Glutamatergic neuron (in vitro differentiated cells): ENCODE results near the gene EDEM3. TPM values are rescaled to one million over a fixed set of nuclear protein-coding genes. Genes with fewer than 3 reads are reported as not detected.

Experiments used
- DNase-seq: peaks from one replicate; pipeline ENCODE4 v3.0.0; 2022
- H3K27ac Mint-ChIP-seq: one replicate; pipeline ENCODE4 v1.8.0; 2020; ENCODE audit warnings: mild to moderate bottlenecking, mixed read lengths, inconsistent platforms; ENCODE audit not compliant: unreplicated experiment
- H3K27me3 Mint-ChIP-seq: one replicate; pipeline ENCODE4 v1.8.0; 2020; ENCODE audit warnings: mild to moderate bottlenecking, moderate library complexity, mixed read lengths, inconsistent platforms; ENCODE audit not compliant: unreplicated experiment
- H3K36me3 Mint-ChIP-seq: one replicate; pipeline ENCODE4 v1.8.0; 2020; ENCODE audit warnings: mild to moderate bottlenecking, mixed read lengths, inconsistent platforms; ENCODE audit not compliant: unreplicated experiment
- H3K4me1 Mint-ChIP-seq: one replicate; pipeline ENCODE4 v1.8.0; 2020; ENCODE audit warnings: mild to moderate bottlenecking, low read depth, mixed read lengths, inconsistent platforms; ENCODE audit not compliant: unreplicated experiment
- H3K4me3 Mint-ChIP-seq: one replicate; pipeline ENCODE4 v1.8.0; 2020; ENCODE audit warnings: mild to moderate bottlenecking, mixed read lengths, inconsistent platforms; ENCODE audit not compliant: unreplicated experiment
- H3K9me3 Mint-ChIP-seq: one replicate; pipeline ENCODE4 v1.8.0; 2020; ENCODE audit warnings: mild to moderate bottlenecking, moderate library complexity, mixed read lengths, inconsistent platforms; ENCODE audit not compliant: unreplicated experiment
- CTCF ChIP-seq: fragments of 200-600 bp; sonication (generic); IDR thresholded peaks from one replicate; pipeline ENCODE4 v1.5.0; 2021; ENCODE audit not compliant: partially characterized antibody, unreplicated experiment
- total RNA-seq: library from RNA; stranded (reverse); fragmentation: NEBNext Ultra II Directional; extraction: Animal tissue kit (Norgen Biotek cat#: 25700); gene quantifications from one replicate; pipeline ENCODE4 v1.2.1, GENCODE V29; 2021; ENCODE audit not compliant: unreplicated experiment

EDEM3 gene
- total RNA-seq, 1 donor from 2014 or later, result 23.6 TPM

GRCh38 chr1:184709418-184709817, 45.2 kb downstream of the EDEM3 start:
- TF ChIP-seq CTCF, result no peak
- no peak for DNase-seq
- no peaks in the 10 kb centered on the region for H3K4me1 Mint-ChIP-seq
- H3K27ac Mint-ChIP-seq, result no peak overlapping the region
- no peak overlapping the region for H3K4me3 Mint-ChIP-seq
- H3K9me3 Mint-ChIP-seq, result no peaks in the 10 kb centered on the region
- no peaks in the 10 kb centered on the region for H3K36me3 Mint-ChIP-seq
- no peaks in the 10 kb centered on the region for H3K27me3 Mint-ChIP-seq

- DNase-seq, result no peak
- Mint-ChIP-seq H3K27ac (no peak overlapping the region), H3K27me3 (no peaks in the 10 kb centered on the region), H3K4me3 (no peak overlapping the region), H3K36me3 (no peaks in the 10 kb centered on the region), H3K4me1 (no peaks in the 10 kb centered on the region), H3K9me3 (no peaks in the 10 kb centered on the region)
- TF ChIP-seq CTCF, result no peak
Observed at GRCh38 chr1:184708084-184708676, 46.5 kb downstream of the EDEM3 start.

DNA sequence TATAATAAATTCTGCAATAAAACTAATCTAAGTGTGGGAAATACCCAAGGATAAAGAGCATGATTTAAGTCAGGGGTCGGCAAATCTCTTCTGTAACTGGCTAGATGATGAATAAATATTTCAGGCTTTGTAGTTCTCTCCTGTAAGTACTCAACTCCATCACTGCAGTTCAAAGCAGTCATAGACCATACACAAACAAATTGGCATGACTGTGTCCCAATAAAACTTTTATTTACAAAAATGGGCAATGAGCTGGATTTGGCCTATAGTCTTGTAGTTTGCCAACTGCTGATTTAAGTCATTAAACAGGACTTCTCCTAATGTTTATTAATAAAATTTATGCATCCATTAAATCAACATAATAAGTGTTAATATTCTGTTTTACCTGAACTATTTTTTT, 49.4 kb downstream of the EDEM3 start:
- Mint-ChIP-seq H3K4me1 (peaks cover 3% of the 10 kb centered on the region), H3K27ac (no peak overlapping the region), H3K27me3 (no peaks in the 10 kb centered on the region), H3K4me3 (no peak overlapping the region), H3K9me3 (no peaks in the 10 kb centered on the region), H3K36me3 (no peaks in the 10 kb centered on the region)
- TF ChIP-seq CTCF, result no peak
- no peak for DNase-seq

- Mint-ChIP-seq H3K27ac (no peak overlapping the region), H3K9me3 (no peaks in the 10 kb centered on the region), H3K36me3 (no peaks in the 10 kb centered on the region), H3K27me3 (no peaks in the 10 kb centered on the region), H3K4me1 (peaks cover 3% of the 10 kb centered on the region), H3K4me3 (no peak overlapping the region)
- DNase-seq, result no peak
- TF ChIP-seq CTCF, result no peak
Observed at GRCh38 chr1:184701816-184702215, 52.8 kb downstream of the EDEM3 start.

GRCh38 chr1:184698969-184699368, 55.7 kb downstream of the EDEM3 start:
- peaks cover 3% of the 10 kb centered on the region for H3K4me1 Mint-ChIP-seq
- DNase-seq, result no peak
- H3K4me3 Mint-ChIP-seq, result no peak overlapping the region
- no peak for TF ChIP-seq CTCF
- H3K27me3 Mint-ChIP-seq, result no peaks in the 10 kb centered on the region
- no peaks in the 10 kb centered on the region for H3K36me3 Mint-ChIP-seq
- no peak overlapping the region for H3K27ac Mint-ChIP-seq
- H3K9me3 Mint-ChIP-seq, result no peaks in the 10 kb centered on the region
